GM19035 (cell line): Measurements from ENCODE around the gene ANKS1A.
A peak's percentile ranks its signal among the peaks of the same experiment; 100 is the strongest.
"Not testable (repeated sequence)": the region's sequence is repeated elsewhere in the genome, so short reads cannot be mapped to it uniquely, and the experiment has no call there.

Experiments used
- ATAC-seq: cut with Tn5 transposase; IDR thresholded peaks from one replicate; pipeline ENCODE4 v1.9.1; 2021; ENCODE audit not compliant: unreplicated experiment

The ANKS1A gene

GRCh38 chr6:34888874-34889555, at the start of gene ANKS1A:
TSS of gene ANKS1A (plus strand) at chr6:34889255. CDS start at chr6:34889403, 148 bp downstream.
- peak; percentile 57 for ATAC-seq

- ATAC-seq, result no peak
Observed at GRCh38 chr6:34839666-34840352, 49.2 kb upstream of the ANKS1A start.

DNA sequence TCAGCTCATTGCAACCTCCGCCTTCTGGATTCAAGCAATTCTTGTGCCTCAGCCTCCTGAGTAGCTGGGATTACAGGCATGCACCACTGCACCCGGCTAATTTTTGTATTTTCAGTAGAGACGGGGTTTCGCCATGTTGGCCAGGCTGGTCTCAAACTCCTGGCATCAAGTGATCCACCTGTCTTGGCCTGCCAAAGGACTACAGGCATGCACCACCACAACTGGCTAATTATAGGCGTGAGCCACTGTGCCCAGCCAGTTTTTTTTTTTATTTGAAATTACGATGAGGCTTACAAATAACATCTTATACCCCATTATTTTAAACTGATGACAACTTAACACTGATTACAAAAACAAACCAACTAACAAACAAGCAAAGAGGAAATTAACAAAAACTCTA, 40.0 kb upstream of the ANKS1A start:
- ATAC-seq, result not testable (repeated sequence)

DNA sequence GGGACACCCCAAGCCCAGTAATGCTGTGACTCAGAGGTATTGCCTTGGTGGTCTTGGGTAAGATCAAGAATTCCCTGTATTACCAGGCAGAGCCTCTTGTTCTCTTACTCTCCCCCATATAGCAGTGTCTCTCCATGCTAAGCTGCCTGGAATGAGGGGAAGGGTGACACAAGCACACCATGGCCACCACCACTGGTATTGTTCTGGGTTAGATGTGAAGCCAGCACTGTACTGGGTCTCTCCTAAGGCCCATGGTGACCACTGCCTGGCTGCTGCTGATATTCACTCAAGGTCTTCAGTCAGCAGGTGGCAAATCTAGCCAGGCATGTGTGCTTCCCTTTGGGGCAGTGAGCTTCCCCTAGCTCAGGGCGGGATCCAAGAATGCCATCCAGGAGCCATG, 37.7 kb upstream of the ANKS1A start:
- no peak for ATAC-seq

- no peak for ATAC-seq
Observed at GRCh38 chr6:34852406-34853085, 36.5 kb upstream of the ANKS1A start.

- no peak for ATAC-seq
Observed at GRCh38 chr6:34855463-34855862, 33.6 kb upstream of the ANKS1A start.

- ATAC-seq, result no peak
Observed at GRCh38 chr6:34858681-34859080, 30.4 kb upstream of the ANKS1A start.

- ATAC-seq, result no peak
Observed at GRCh38 chr6:34859951-34860350, 29.1 kb upstream of the ANKS1A start.

- no peak for ATAC-seq
Observed at GRCh38 chr6:34860776-34861175, 28.3 kb upstream of the ANKS1A start.

- ATAC-seq, result no peak
Observed at GRCh38 chr6:34864007-34864406, 25.0 kb upstream of the ANKS1A start.

DNA sequence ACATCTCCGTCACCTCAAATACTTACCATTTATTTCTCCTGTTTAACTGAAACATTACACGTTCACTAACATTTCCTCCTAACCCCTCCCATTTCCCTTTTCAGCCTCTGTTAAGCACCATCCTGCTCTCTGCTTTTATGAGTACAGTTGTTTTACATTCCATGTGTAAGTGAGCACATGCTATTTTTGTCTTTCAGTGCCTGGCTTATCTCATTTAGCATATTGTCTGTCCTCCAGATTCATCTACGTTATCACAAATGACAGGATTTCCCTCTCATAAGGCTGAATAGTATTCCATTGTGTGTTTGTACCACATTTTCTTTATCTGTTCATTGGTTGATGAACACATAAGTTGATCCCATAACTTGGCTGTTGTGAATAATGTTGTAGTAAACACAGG, 23.9 kb upstream of the ANKS1A start:
- no peak for ATAC-seq

GRCh38 chr6:34866509-34866908, 22.5 kb upstream of the ANKS1A start:
- no peak for ATAC-seq

- ATAC-seq, result no peak
Observed at GRCh38 chr6:34867484-34867883, 21.6 kb upstream of the ANKS1A start.

GRCh38 chr6:34871853-34872252, 17.2 kb upstream of the ANKS1A start:
- ATAC-seq, result no peak

DNA sequence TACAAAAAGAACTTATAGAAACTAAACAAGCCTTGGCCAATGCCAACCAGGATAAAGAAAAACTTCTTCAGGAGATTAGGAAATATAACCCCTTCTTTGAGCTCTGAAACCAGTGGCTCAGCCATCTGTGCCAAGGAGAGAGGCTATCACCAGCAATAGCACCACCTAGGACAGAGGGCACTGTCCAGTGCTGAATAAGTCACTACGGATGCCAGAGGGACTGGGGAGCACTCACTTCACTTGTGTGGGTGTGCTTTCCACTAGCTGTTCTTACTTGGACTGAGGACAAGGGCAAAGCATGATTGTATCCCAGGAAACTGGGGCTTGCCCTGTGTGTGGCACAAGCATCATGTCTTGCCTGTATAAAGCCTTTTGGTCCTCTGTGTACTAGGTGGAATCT, 16.7 kb upstream of the ANKS1A start:
- no peak for ATAC-seq

- no peak for ATAC-seq
Observed at GRCh38 chr6:34875292-34876213, 13.5 kb upstream of the ANKS1A start.

DNA sequence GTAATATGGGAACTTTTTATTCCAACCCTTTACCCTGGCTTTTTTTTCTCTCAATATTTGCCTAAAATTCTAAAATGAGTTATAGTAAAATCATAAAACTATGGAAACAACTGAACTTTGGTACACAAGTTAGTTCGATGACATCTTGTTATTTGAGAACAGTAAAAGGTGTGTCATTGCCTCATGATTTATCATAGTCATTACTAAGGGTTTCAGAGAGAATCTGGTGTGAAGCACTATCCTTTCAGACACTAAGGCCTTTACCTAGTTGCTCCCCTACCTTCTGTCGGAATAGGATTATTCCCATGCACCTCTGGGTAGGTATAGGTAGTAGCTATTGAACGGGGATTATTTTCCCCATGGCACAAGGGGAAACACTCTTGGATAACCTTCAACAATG, 12.6 kb upstream of the ANKS1A start:
- no peak for ATAC-seq

DNA sequence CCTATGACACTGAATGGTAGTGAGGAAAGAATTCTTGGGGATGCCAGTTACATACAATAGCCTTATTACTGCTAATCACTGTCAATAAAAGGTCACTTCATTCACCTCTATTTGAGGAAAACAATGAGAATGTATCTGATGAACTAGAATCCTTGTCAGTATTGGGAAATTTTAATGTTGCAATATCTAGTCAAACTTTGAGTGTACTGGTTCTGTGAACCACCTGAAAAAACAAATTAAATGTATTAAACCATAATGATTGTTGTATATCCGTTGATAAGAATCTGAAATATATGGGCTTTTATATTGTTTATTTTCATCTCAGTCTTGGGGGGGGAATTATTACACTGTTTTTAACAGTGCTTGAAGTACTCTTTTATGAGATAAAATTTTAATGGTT, 11.8 kb upstream of the ANKS1A start:
- no peak for ATAC-seq

GRCh38 chr6:34877869-34878485, 11.1 kb upstream of the ANKS1A start:
- no peak for ATAC-seq

DNA sequence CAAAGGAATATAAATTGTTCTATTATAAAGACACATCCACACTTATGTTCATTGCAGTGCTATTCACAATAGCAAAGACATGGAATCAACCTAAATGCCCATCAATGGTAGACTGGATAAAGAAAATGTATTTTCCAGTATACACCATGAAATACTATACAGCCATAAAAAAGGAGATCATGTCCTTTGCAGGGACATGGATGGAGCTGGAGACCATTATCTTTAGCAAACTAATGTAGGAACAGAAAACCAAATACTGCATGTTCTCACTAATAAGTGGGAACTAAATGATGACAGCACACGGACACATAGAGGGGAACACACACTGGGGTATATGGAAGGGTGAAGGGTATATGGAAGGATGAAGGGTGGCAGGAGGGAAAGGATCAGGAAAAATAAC, 5.0 kb upstream of the ANKS1A start:
- ATAC-seq, result not testable (repeated sequence)

- no peak for ATAC-seq
Observed at GRCh38 chr6:34884996-34885395, 4.1 kb upstream of the ANKS1A start.
